PFSK-1 (cell line): ENCODE results near the gene DUOX1.

Experiments
- FOXP2 ChIP-seq: optimal IDR thresholded peaks from 2 replicates; pipeline ENCODE3; 2011; ENCODE audit warnings: borderline replicate concordance, control low read depth, inconsistent platforms; ENCODE audit not compliant: insufficient read depth; ENCODE audit errors: extremely low read length, extremely low read depth
- POLR2AphosphoS5 ChIP-seq: IDR thresholded peaks from 2 replicates; pipeline ENCODE4 v1.6.1; 2012; ENCODE audit warnings: low read depth, mild to moderate bottlenecking, control low read depth, low read length, moderate library complexity
- REST ChIP-seq, 2 experiments: IDR thresholded peaks; 2 replicates each; pipeline versions ENCODE4 v1.6.1 to v1.8.0; 2011 to 2012; ENCODE audit warnings: low read depth in 2 of 2, low read length in 2 of 2, control low read depth in 1 of 2, inconsistent platforms in 1 of 2, mild to moderate bottlenecking in 1 of 2, moderate library complexity in 1 of 2; ENCODE audit not compliant: insufficient read depth in 1 of 2
- SIN3A ChIP-seq: IDR thresholded peaks from 2 replicates; pipeline ENCODE4 v1.6.1; 2012; ENCODE audit warnings: mild to moderate bottlenecking, low read length, moderate library complexity, borderline replicate concordance; ENCODE audit not compliant: insufficient read depth
- TAF1 ChIP-seq: IDR thresholded peaks from 2 replicates; pipeline ENCODE4 v1.6.1; 2012; ENCODE audit warnings: low read length, control low read depth, borderline replicate concordance; ENCODE audit not compliant: insufficient read depth

The DUOX1 gene

GRCh38 chr15:45088801-45089711, 40.7 kb upstream of the DUOX1 start:
- TF ChIP-seq POLR2AphosphoS5 (no peak), REST (IDR thresholded peaks at IDR 0.05; ENCODE audit: insufficient read depth in 1 of 2, low read depth in 2 of 2, low read length in 2 of 2) (no peak)

GRCh38 chr15:45089712-45090373, 40.0 kb upstream of the DUOX1 start:
- no peak for TF ChIP-seq FOXP2
- TF ChIP-seq TAF1, result no peak
- TF ChIP-seq SIN3A, result no peak
- TF ChIP-seq POLR2AphosphoS5, result no peak
- TF ChIP-seq REST (IDR thresholded peaks at IDR 0.05; ENCODE audit: insufficient read depth in 1 of 2, low read depth in 2 of 2, low read length in 2 of 2), result no peak

- TF ChIP-seq FOXP2, result no peak
These were observed 38.6 kb upstream of the DUOX1 start for GRCh38 chr15:45091161-45091560.

- no peak for TF ChIP-seq REST (IDR thresholded peaks at IDR 0.05; ENCODE audit: insufficient read depth in 1 of 2, low read depth in 2 of 2, low read length in 2 of 2)
These were observed 38.2 kb upstream of the DUOX1 start for GRCh38 chr15:45091576-45091975.

GRCh38 chr15:45093013-45093412, 36.8 kb upstream of the DUOX1 start:
- no peak for TF ChIP-seq SIN3A
- TF ChIP-seq REST (IDR thresholded peaks at IDR 0.05; ENCODE audit: insufficient read depth in 1 of 2, low read depth in 2 of 2, low read length in 2 of 2), result no peak
- TF ChIP-seq FOXP2, result no peak
- no peak for TF ChIP-seq TAF1
- no peak for TF ChIP-seq POLR2AphosphoS5
